Bronchial epithelial cell (primary cell): ENCODE data around the gene RAB40B. TPM values are rescaled to one million over a fixed set of nuclear protein-coding genes. Genes with fewer than 3 reads are reported as not detected.

Experiments used
- DNase-seq: peaks from one replicate; pipeline ENCODE4 v3.0.0-alpha.2; 2010; ENCODE audit warnings: low read depth
- FAIRE-seq: peaks from 2 replicates; lab custom pipeline; 2011; peaks lifted over from hg19 to GRCh38; lab: Jason Lieb, UNC
- H3K27me3 ChIP-seq: 2 replicates; pipeline ENCODE4 v1.5.1; 2011; ENCODE audit warnings: low read length; ENCODE audit not compliant: control insufficient read depth, insufficient read depth
- H3K36me3 ChIP-seq: 2 replicates; pipeline ENCODE4 v1.5.1; 2011; ENCODE audit warnings: low read length; ENCODE audit not compliant: control insufficient read depth, insufficient read depth
- H3K4me3 ChIP-seq: 2 replicates; pipeline ENCODE4 v1.5.1; 2011; ENCODE audit warnings: mild to moderate bottlenecking, low read depth, low read length, control low read depth
- total RNA-seq: library from RNA; depleted of rRNA; stranded (reverse); fragments of >200 nt; gene quantifications from 2 replicates; pipeline ENCODE4 v1.2.1, GENCODE V29; 2014
- TF ChIP-seq, protein P1 (sequence below): IDR thresholded peaks from 2 replicates; pipeline ENCODE4 v1.5.1; 2011; ENCODE audit warnings: mild to moderate bottlenecking, moderate library complexity, low read length, control low read depth, inconsistent platforms; ENCODE audit not compliant: insufficient read depth, severe bottlenecking

RAB40B gene
- total RNA-seq, 1 donor from 2014 or later: 3.4 TPM

DNA sequence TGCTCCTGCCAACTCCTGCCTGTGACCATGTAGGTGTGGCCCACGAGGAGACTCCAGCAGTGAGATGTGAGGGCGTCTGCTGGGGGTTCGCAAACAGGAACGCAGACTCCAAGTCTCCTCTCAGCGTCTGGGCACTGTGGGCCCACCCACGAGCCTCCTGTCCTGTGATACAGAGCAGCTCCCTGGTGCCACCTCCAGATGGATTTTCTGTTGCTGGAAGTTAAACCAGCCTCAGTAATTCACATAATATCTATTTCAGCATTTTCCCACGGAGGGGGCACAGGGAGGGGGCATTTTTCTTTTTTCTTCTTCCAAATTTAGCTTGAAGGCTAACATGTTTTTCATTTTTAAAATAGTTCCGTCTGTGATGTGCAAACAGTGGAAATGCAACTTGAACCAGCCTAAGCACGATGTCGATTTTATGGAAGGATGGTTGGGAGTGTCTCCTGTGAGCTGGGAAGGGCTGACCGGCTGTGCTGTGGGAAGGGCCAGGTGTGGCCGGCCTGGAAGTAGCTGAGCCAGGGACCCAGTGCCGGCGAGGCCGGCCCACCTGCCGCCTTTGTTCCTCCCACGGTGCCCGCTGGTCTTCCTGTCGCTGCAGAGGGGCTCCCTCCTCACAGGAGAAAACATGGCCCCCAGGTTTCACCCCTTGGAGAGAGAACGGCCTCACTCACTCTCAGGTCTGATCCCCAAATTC lies 3.9 kb upstream of the RAB40B start:
- DNase-seq: no peak
- FAIRE-seq: no peak
- Histone ChIP-seq H3K27me3 (no peaks in the 10 kb centered on the region), H3K36me3 (no peaks in the 10 kb centered on the region), H3K4me3 (no peak overlapping the region)
- TF ChIP-seq, protein P1, sequence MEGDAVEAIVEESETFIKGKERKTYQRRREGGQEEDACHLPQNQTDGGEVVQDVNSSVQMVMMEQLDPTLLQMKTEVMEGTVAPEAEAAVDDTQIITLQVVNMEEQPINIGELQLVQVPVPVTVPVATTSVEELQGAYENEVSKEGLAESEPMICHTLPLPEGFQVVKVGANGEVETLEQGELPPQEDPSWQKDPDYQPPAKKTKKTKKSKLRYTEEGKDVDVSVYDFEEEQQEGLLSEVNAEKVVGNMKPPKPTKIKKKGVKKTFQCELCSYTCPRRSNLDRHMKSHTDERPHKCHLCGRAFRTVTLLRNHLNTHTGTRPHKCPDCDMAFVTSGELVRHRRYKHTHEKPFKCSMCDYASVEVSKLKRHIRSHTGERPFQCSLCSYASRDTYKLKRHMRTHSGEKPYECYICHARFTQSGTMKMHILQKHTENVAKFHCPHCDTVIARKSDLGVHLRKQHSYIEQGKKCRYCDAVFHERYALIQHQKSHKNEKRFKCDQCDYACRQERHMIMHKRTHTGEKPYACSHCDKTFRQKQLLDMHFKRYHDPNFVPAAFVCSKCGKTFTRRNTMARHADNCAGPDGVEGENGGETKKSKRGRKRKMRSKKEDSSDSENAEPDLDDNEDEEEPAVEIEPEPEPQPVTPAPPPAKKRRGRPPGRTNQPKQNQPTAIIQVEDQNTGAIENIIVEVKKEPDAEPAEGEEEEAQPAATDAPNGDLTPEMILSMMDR: no peak

DNA sequence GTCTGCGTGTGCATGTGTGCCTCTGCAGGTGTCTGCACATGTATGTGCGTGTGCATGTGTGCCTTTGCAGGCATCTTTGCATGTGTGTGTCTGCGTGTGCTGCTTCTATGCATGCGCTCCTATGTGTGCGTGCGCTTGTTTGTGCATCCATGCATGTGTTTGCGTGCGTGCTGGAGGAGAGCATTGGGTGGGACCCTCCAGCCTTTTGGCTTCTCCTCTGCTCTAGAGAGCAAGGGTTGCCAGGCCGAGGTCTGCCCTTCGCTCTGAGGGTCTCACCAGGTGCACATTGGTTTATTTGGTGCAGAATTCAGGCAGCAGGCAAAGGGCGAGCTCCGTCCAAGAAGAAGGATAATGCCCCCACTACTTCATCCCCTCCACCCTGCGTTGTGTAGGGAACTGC lies 1.1 kb upstream of the RAB40B start:
- Histone ChIP-seq H3K27me3 (no peaks in the 10 kb centered on the region), H3K36me3 (no peaks in the 10 kb centered on the region), H3K4me3 (no peak overlapping the region)
- TF ChIP-seq, protein P1: no peak
- no peak for DNase-seq
- peak; percentile 95 for FAIRE-seq

DNA sequence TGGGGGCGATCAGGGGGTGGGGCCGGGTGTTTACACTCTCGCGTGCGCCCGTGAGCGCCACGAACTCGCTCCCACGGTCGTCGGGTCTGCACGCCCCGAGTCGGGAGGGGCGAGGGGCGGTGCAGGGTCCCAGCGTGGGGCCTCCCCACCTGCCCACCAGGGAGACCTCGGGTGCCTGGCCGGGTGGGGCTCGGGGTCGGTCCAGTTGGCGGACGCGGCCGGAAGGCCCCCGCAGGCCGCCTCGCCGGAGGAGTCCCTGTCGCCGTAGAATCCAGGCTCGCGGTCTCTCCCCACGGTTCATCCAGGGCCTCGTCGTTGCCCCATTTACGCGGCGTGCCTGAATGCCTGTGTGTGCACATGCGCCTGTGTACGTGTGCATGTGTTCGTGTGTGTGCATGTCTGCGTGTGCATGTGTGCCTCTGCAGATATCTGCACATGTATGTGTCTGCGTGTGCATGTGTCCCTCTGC lies 510 bp upstream of the RAB40B start:
- no peak for FAIRE-seq
- DNase-seq: no peak
- Histone ChIP-seq H3K36me3 (no peaks in the 10 kb centered on the region), H3K4me3 (peak overlapping the region; percentile 48), H3K27me3 (no peaks in the 10 kb centered on the region)
- TF ChIP-seq, protein P1: no peak

DNA sequence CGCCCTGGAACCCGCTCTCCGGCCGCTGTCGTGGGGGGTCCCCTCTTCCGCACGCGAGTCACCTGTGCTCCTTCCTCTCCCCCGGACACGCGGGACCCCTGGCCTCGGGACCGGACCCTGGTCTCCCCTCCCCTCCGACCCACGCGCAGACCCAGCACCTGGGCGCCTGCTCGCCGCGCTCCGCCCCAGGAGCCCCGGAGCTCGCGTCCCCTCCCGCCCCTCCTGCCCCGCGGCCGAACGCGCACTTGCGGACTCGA lies 762 bp downstream of the RAB40B start:
- Histone ChIP-seq H3K36me3 (no peaks in the 10 kb centered on the region), H3K27me3 (no peaks in the 10 kb centered on the region), H3K4me3 (peak overlapping the region; percentile 56)
- TF ChIP-seq, protein P1: no peak
- FAIRE-seq (no peak), DNase-seq (no peak)

DNA sequence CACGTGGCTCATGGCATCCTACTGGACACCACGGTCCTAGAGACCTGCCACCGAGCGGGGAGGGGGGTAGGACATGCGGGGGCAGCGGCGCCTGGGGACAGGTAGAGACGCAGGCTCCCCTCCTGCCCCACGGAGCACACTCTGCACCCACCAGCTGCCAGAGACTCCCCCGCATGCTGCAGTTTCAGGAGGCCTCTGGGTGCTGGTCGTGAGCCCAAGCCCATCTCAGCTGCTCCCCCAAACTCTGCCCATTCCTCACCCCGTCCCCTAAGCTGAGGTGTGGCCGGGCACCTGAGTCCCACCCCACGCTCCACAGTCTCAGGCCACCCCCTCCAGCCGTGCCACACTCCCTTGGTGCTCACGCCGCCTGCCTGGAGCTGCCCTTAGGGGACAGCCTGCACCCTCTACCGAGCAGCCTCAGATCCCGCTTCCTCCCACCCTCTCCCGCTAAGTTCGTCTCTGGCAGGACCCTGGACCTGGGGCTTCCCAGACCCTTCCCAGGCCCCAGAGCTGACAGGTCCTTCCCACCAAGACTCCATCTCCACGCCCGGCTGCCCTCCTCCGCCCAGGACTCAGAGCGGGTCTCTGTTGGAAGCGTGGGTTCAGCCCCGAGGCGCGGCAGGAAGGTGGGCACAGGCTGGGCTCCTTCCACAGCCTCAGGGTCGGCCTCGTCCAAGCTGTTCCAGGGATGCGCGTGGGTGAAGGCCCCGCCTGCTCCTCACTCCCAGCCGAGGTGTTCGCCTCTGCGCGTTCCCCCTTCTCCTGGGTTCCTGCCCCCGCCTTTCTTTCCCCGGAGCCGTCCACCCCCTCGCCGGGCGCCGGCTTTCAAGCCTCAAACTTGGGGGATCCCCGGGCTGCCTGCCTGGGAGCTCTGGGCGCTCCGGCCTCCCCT lies 1.3 kb downstream of the RAB40B start:
- Histone ChIP-seq H3K27me3 (no peaks in the 10 kb centered on the region), H3K4me3 (peak overlapping the region; percentile 56), H3K36me3 (no peaks in the 10 kb centered on the region)
- TF ChIP-seq, protein P1: no peak
- FAIRE-seq (no peak), DNase-seq (no peak)
